Eye (tissue), 1 donor: Measurements from ENCODE around the gene DNAJB9.
A peak's percentile ranks its signal among the peaks of the same experiment; 100 is the strongest.
"Not testable (repeated sequence)": the region's sequence is repeated elsewhere in the genome, so short reads cannot be mapped to it uniquely, and the experiment has no call there.

Experiments
- DNase-seq: peaks from one replicate; pipeline ENCODE4 v3.0.0-alpha.2; 2015

Gene DNAJB9

DNA sequence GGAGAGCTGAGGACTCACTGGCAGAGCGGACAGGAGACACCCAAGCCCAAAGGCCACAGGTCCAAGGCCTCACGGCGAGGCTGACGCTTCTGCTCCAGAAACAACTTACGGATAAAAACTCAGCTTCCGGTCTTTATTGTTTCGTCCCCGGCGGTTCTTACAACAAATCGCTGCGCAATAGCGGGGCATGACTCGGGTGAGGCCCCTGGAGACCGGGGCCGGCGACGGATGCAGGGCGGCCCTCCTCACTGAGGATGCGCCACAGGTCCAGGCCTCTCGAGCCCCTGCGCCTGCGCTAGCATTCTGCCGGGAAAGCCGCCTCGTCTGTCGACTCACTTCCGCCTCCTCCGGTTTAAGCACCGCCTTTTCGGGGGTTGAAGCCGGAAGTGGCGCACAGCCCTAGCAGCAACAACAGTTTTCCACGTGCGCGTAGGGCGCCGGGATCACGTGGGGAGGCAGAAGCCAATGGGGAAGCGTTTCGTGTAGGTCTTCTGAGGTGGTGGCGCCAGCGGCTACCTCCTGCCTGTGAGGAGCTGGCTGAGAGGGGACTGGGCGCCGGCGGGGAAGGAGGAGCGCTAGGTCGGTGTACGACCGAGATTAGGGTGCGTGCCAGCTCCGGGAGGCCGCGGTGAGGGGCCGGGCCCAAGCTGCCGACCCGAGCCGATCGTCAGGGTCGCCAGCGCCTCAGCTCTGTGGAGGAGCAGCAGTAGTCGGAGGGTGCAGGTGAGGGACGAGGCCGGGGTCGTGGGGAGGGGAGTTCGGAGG, at the start of gene DNAJB9, which contains the start of gene THAP5:
DNAJB9 (plus strand) TSS at position 494 of the 765 bp plus-strand sequence. CDS start 1,853 bp downstream, outside the sequence.
THAP5 (minus strand) TSS at position 326 of the 765 bp plus-strand sequence; CDS start at position 189, 137 bp downstream.
- peak; percentile 99 for DNase-seq

GRCh38 chr7:108522780-108523179, 46.9 kb upstream of the DNAJB9 start:
- DNase-seq = no peak

DNA sequence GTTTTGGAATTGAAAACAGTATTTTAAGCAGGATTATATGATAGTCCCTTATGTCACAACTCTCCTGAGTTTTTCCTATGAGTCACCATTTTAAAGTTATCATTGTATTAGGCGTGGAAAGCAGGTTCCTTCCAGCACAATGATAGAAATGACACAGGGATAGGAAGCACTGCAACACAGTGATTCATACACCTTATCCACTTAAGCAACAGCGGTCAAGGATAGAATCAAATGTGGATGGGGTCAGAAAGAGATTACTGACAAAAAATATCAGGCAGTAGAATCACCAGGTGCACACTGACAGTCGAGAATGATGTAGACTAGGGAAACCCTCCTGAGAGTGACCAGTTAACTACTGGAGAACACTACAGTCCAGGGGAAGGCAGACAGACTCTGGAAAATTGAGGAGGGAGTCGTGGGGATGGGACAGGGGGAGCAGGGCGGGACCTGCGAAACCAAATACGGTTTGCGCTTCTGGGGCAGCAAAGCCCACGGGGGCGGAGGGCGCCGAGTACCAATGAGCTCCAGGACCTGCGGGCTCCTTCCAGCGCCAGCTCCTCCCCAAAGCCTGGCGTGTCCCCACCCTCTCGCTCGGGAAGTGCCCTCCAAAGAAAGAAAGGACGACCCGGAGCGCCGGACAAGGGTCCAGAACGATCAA, 44.2 kb upstream of the DNAJB9 start:
- no peak for DNase-seq

DNA sequence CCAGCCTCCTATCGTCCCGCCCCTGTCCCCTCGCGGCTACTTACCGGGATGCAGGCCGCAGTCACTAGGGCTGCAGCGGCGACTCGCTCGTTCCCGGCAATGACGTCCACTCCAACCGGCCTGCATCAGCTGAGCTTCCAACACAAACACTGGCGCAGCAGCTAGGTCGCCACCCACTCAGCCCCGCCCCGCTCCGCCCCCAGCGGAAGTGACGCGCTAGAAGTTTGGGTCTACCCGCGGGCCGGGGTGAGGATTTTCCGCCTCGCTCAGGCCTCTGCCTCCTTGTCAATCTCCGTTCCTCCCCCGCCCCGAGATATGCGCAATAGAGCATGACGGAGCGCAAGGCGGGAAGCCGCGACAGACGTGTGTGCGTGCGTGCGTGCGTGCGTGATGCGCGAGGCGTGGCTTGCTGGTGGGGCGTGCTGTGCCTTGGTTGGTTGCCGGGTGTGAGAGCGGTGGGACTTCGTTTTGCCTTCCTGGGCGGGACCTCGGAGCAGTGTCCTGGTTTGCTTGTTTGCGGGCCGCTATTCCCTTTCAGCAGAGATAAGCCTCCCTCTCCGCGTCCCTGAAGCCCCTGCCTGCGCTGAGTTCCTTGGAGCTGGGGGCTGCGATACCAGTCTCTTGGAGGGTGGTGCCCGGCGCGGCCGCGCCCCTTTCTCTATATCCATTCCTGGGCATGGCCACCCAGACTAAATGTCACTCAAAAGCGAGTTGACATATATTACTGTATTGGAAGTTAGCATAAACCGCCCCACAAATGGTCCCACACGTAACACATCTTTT, 43.5 kb upstream of the DNAJB9 start, which contains the start of gene PNPLA8:
PNPLA8 (minus strand) TSS at position 151 of the 783 bp plus-strand sequence. CDS start 10,644 bp downstream, outside the sequence.
- peak; percentile 100 for DNase-seq

- no peak for DNase-seq
Measured at GRCh38 chr7:108526768-108527017, 43.0 kb upstream of the DNAJB9 start.

DNA sequence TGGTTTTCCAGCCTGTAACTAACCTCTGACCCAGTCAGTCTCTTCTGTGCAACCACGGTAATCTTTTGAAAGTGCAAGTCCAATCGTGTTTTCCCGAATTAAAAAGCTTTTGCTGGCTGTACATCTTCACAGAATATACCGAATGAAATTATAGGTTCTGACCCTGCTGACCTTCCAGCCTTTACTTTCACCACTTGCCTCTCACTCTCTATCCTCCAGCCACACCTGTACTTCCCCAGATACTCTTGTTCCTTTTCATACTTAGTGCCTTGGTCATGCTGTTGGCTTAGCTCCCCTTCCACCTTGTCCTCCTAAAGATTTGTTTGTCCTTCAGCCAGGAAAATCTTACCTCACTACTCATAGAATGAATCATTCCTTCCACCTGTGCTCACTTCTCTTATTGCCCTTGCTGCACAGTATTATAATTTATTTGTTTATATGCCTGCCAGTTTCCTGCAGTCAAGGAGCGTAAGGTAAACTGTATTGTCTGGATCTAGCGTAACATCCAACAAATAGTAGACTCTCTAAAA, 41.4 kb upstream of the DNAJB9 start:
- no peak for DNase-seq

DNA sequence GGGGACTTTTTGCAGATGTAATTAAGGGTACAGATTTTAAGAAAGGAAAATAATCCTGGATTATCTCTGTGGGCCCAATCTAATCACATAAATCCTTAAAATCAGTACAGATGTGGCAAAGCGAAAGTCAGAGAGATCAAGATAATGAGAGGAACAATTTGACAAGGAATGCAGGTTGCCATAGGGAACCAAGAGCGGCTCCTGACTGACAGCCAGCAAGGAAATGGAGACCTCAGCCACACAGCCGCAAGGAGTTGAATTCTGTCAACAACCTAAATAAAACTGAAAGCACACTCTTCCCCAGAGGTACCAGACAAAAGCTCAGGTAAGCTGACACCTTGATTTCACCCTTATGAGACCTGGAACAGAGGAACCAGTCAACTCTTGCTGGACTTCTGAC, 40.3 kb upstream of the DNAJB9 start:
- DNase-seq = peak; percentile 52

- DNase-seq = no peak
Measured at GRCh38 chr7:108533712-108534111, 36.0 kb upstream of the DNAJB9 start.

- no peak for DNase-seq
Measured at GRCh38 chr7:108535257-108535656, 34.4 kb upstream of the DNAJB9 start.

DNA sequence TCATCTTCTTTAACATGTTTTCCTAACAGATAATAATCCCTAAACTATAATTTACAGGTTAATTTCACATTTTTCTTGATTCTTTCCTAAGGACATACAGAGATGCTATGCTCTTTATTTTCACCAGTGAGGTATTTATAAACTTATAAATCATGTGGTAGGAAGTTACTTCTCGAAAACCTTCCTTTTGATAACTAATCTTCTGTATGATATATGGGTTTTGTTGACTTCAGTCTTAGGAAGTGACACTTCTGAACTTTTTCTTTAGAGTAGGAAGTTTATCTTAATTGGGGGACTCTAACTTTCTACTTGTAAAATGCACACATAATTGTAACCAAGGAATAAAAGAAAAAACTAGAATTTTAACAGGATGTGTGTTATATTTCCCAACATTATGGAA, 33.9 kb upstream of the DNAJB9 start:
- no peak for DNase-seq

- DNase-seq = no peak
Measured at GRCh38 chr7:108537229-108537628, 32.4 kb upstream of the DNAJB9 start.

GRCh38 chr7:108538236-108538635, 31.4 kb upstream of the DNAJB9 start:
- DNase-seq = not testable (repeated sequence)

GRCh38 chr7:108538685-108539084, 31.0 kb upstream of the DNAJB9 start:
- not testable (repeated sequence) for DNase-seq

DNA sequence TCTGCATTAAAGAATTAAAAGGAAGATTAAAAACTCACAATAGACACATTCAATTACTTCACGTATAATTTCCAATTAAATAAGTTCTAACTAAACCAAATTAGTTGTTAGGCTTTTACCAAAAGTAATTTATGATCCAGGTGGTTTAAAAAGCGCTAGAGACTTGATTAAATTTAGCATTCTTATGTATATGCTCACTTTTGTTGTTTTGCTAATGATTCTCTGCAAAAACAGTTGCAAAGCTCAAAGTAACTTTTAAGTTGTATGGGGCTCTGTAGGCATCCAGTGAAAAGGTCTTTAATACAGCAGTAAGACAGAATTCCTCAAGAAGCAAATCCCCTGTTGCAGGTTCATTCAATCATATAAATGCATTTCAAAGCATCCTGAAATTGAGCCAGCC, 28.2 kb upstream of the DNAJB9 start:
- no peak for DNase-seq

DNA sequence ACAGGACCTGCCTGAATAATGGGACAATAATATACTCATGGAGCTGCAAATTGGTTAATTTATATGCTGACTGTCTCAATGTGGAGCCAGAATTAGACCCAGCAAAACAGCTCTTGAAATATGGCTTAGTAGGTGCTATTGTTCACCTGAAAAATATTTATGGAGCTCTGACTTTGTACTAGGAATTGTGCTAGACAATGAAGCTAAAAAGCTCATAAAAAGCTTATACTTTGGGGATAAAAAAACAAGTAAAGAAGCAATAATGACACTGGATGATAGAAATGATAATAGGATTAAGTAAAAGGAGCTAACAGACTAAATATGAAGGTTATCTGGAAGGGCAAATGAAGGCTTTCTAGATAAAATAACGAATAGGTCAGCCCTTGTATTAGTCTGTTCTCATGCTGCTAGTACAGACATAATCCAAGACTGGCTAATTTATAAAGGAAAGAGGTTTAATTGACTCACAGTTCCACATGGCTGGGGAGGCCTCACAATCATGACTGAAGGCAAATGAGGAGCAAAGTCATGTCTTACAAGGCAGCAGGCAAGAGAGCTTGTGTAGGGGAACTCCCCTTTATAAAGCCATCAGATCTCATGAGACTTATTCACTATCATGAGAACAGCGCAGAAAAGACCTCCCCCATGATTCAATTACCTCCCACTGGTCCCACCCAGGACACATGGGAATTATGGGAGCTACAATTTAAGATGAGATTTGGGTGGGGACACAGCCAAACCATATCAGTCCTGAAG, 21.4 kb upstream of the DNAJB9 start:
- DNase-seq = not testable (repeated sequence)

GRCh38 chr7:108556665-108557064, 13.0 kb upstream of the DNAJB9 start:
- not testable (repeated sequence) for DNase-seq

DNA sequence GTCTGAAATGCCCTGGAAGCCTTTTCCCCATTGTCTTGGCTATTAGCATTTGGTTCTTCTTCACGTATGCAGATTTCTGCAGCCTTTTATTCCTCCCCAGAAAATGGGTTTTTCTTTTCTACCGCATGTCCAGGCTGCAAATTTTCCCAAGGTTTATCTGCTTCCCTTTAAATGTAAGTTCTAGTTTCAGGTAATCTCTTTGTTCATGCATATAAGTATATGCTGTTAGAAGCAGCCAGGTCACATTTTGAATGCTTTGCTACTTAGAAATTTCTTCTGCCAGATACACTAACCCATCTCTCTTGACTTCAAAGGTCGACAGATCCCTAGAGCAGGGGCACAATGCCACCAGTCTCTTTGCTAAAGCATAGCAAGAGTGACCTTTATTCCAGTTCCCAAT, 12.5 kb upstream of the DNAJB9 start:
- no peak for DNase-seq

- no peak for DNase-seq
Measured at GRCh38 chr7:108557617-108558016, 12.1 kb upstream of the DNAJB9 start.

- DNase-seq = no peak
Measured at GRCh38 chr7:108559253-108559652, 10.4 kb upstream of the DNAJB9 start.

GRCh38 chr7:108561047-108561619, 8.5 kb upstream of the DNAJB9 start:
- DNase-seq = no peak

GRCh38 chr7:108565987-108566386, 3.7 kb upstream of the DNAJB9 start:
- DNase-seq = no peak

GRCh38 chr7:108568801-108569380, 783 bp upstream of the DNAJB9 start:
- DNase-seq = no peak
